GM19463 (cell line): Measurements from ENCODE around the gene OLFML2A.

Source experiments
- ATAC-seq: cut with Tn5 transposase; IDR thresholded peaks from one replicate; pipeline ENCODE4 v1.9.1; 2021; ENCODE audit warnings: mild to moderate bottlenecking, moderate library complexity; ENCODE audit not compliant: unreplicated experiment

The OLFML2A gene

DNA sequence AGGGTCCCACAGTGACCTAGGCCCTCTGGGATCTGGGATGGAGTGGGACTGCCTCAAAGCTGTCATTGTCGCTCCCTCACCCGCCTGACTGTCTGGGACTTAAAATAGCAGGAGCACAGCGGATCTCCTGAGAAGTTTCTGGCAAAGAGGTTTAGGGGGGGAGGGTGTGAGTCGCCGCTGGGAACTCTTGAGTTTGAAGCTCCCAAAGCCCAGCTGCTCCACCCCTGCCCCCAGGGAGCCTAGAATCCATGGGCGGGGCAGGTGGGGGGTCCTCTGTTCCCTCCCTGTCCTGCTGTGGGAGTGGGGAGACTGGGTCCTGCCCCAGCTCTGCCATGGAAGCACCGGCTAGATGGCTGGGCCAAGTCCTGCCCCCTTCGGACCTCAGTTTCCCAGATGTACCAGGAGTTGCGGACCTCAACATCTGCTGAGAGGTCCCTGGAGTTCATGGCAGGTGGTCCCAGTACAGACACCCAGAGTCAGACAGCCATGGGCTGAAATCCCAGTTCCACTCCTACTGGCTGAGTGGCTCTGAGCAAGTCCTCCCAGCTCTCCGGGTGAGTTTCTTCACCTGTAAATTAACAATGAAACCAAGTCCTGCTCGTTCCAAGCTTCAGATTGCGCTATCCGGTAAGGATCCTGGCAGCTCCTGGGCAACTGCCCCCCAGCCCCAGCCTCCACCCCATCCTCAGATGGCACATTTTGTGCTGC is 75.3 kb downstream of the OLFML2A start:
- no peak for ATAC-seq

DNA sequence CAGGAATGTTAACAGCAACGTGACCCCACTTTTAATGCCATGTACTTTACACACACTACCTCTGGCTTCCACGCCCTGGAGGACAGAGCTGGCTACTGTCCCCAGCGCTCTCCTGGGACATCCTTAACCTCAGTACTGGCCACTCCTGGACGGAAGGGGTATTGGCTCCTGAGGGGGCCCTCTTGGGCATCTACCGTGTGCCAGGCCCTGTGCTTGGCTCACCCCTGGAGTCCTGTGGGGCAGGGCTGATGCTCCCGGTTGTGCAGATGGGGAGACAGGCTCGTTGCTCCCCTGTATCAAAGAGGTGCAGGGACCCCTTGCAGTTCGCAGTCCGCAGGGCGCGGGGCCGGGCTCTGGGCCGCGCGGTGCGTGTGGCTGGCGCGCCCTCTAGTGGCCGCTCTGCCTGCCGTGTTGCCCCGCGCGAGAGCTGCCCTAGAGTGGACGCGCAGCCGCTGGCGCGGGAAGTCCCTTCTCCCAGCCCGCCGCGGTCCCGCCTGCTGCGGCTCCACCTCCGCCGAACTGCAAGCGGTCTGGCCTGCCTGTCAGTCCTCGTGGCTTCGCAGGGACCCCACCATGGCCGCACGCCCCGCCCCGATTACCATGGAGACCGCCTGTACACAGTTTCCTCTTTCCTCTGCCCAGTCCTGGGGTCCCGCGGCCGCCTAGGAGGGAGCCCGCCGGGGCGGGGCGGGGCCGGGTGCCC is 76.0 kb downstream of the OLFML2A start, which contains the start of gene WDR38:
Gene WDR38 (plus strand): TSS at position 632 of the 703 bp plus-strand sequence. CDS start 72 bp downstream, outside the sequence.
- peak; percentile 81 for ATAC-seq

DNA sequence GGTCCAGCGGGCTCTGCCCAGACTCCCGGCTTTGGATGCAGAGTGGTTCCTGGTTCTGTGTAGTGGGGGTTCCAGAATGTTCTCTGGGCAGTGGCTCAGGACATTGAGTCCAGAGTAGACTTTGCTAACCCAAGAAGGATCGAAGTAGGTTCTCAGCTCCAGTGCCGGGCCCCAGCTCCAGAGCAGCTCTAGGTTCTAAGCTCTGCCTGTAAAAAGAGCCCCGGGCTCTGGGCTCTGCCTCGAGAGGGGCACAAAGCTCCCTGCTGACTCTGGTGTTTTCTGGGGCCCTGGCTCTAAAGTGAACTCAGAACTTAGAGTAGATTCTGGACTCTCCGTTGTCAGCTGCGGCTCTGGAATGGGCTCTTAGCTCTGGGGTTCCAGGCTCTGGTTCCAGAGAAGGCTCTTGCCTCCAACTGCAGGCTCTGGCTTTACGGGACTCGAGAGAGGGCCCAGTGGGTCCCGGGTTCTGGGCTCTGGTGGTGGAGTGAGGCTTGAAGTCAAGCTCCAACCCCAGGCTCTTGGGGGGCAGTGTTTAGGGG is 76.7 kb downstream of the OLFML2A start:
- no peak for ATAC-seq

DNA sequence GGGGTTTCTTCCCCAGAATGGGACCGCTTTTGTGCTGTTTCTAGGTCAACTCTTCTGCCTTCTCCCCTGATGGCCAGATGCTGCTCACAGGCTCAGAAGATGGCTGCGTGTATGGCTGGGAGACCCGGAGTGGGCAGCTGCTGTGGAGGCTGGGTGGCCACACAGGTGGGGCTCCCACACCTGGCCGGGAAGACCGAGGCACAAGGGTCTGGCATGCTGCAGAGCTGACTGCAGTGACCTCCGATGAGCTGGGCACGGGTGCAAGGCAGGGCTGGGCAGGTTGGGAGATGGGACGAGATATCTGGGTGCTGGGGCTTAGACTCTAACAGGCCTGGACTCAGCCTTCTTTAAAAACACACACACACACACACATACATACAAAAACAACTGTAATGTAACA is 77.2 kb downstream of the OLFML2A start:
- ATAC-seq, result no peak

DNA sequence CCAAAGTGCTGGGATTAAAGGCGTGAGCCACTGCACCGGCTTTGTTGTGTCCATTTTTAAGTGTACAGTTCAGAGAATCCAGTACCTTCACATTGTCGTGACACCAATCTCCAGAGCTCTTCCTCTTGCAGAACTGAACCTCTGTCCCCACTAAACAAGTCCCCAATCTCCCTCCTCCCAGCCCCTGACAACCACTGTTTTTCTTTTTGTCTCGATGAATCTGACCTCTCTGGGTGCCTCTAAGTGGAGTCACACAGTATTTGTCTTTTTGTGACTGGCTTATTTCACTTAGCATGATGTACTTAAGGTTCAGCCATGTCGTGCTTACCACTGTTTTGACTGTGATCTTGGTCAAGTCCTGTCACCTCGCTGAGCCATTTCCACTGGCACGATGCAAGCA is 77.9 kb downstream of the OLFML2A start:
- no peak for ATAC-seq

DNA sequence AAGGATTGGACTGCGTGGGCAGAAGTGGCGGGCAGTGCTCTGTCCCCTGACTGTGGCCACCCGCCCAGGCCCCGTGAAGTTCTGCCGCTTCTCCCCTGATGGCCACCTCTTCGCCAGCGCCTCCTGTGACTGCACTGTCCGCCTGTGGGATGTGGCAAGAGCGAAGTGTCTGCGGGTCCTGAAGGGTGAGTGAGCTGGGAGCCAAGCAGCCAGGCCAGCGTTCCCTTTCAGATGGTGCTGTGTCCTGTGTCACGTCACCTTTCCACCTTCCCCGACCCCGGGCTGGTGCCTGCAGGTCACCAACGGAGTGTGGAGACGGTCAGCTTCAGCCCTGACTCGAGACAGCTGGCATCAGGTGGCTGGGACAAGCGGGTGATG is 78.6 kb downstream of the OLFML2A start:
- ATAC-seq, result no peak

DNA sequence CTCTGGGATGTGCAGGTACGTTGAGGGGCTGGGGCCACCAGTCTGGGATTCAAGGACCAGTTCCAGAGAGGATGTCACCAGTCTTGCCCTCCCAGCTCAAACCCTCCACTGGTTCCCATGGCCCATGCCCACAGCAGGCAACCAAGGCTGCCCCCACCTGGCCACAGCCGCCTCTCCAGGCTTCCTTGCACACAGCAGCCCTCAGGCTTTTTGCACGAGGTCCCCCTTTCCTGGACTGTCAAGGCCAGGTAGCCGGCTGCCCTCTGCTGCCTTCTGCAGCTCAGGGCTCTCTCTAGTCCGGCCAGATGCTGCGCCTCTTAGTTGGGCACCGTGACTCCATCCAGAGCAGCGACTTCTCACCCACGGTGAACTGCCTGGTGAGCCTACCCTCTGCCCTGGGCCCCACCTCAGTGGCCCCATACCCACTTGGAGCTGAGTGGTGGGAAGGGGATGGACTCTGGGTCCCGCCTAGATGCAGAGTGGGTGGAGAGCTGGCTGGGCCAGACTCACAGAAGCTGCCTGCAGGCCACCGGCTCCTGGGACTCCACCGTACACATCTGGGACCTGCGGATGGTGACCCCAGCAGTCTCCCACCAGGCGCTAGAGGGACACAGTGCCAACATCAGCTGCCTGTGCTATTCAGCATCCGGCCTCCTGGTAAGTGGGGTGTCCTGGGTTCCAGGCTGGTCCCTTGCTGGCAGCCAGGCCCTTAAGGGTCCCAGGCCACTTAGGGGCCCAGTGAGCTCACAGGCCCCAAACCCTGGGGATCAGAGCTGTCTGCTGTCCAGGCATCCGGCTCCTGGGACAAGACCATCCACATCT is 79.2 kb downstream of the OLFML2A start:
- ATAC-seq, result no peak

DNA sequence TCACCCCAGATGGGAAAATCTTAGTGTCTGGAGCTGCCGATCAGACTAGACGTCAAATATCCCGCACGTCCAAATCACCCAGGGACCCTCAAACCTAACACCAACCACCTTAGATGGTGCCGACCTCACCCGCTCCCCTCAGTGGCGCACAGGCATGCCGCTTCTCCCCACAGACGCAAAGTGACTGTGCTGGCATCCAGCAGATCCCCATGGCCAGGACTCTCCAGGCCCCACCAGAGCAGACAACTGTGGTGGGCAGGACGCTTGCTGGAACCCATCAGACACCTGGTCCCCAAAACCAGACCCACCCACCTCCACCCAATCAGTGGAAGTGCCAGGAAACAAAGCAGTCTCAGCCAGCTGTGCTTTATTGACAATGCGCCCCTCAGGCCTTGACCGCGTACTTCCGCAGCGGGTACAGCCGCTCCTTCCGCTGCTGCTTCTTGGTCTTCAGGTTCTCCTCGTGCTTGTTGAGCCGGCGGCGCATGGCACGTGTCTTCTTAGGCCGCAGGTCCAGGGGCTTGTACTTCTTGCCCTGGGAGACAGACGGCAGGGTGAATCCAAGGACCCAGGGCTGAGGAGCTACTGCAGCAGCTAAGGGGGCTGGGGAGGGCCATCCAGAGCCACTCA is 80.7 kb downstream of the OLFML2A start:
- ATAC-seq, result no peak

DNA sequence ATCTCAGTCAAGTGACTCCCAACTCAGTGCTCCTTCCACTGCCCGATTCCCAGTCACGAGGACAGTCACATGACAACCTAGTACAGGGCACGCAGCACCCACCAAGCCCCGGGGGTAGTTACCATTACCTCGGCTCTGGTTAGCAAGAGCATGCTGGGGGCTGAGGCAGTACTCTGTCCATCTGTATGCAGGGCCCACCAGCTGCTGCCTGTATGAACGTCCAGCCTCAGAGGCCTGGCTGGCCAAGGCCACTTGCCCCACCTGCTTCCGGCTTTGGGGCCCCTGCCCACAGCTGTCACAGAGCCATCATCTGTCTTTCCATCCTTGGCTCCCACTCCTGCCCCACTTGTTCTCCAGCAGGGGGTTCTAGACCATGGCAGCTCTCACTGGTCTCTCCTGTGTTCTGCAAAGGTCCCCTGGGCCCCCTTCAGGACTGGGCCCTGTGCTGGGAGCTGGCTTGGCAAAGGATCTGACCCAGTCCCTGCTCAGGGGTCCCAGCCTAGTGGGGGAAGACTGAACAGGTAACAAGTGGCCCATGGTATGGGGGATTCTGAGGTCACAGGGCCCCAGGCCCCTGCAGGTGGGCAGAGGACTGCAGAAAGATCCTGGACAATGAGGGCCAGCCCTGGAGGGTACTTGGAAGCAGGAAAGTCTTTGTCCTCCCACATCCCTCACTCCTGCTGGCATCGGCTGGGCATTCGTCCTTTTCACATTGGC is 81.6 kb downstream of the OLFML2A start:
- ATAC-seq, result no peak

DNA sequence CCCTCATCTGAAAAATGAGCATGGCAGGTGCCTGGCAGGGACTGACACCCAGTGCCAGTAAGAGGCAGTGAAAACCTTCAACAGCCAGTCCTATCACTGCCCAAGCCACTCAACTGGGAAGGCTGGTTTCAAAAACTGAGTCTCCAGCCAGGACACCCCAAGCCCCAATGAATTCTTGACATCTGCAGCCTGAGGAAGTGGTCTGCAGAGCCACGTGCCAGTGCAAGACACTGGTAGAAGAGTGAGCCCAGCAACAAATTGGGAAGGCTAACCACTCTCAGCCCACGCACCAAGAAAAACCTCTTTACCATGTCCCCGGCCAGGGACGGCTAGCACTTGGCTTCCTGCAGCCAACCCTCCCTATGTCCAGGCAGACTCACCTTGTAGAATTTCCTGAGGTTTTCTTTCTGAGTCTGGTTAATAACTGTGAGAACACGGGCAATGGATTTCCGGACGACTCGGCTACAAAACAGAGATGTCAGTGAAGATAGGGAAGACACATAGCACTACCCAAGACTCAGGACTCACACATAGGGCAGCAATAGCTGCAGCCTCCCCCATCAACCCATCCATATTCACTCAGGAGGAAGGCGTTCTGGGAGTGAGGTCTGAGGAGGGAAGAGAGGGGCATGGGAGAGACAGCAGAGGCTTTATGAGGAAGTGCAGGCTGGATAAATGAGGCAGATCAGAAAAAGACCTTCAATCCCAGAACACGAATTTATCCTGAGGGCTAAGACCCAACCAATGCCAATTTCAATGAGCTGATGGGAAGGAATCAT is 83.1 kb downstream of the OLFML2A start:
- ATAC-seq, result no peak

DNA sequence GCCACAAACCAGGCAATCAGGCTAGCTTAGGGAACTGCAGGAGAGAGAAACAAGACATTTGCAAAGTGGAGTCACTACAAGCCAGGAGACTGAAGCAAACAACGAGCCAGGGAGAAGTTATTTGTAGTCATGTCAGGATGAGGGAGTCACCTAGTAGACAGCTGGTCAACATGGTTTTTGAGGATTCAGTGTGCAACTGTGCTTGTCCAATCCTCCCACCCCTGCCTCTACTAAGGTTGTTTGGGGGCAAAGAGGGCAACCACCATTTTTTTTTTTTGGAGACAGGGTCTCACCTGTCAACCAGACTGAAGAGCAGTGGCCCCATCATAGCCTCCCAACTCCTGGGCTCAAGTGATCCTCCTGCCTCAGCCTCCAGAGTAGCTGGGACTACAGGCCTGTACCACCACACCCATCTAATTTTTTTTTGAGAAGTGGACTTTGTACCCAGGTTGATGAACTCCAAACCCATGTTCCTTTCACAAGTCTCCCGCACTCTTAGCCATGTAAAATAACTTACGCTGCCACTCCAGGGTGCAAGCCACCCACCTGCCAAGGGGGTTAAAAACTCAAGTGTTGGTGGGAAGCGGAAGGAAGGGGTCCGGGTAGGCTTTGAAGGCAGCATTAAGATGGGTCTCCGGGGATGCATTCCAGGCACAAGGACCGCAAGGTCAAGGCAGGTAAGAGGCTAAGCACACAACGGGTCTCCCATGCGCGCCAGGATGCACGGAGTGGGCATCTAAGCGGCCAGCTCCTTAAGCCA is 83.8 kb downstream of the OLFML2A start:
- no peak for ATAC-seq

DNA sequence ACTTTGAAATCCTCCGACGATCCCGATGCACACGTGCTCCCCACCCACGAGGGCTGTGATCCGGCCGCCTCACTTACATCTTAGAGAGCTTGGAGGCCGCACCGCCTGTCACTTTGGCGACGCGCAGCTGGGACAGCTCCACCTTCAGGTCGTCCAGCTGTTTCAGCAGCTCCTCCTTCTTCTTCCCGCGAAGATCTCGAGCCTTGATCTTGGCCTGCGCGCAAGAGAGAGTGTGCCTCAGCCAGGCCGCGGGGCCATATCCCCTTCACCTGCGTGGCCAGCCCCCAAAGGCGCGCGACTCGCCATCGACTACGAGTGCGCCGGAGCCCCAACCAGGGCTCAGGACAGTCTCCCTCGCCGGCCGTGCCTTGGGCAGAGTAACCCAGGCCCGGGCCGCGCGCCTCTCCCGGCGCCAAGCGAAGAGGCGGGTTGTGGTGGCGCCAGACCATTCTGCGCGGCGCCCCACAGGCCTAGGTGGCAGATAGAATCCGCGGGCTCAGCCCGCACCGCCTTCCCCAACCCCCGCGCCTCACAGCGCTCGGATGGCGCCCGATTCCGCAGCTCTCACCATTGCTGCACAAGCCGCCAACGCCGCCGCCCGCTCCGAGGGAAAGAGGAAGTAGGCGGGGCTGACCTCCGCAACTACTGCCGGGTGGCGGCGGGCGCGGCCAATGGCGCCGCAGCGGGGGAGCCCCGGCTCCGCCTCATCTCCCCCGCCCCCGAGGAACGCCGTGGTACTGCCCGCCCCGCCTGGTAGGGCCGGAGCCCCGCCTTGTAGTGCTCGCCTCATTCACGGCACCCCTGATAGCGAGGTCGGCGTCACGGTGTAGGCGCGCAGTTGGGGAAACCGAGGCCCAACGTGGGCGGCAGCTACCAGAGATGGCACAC is 84.7 kb downstream of the OLFML2A start, which contains the start of the genes ARPC5L and RPL35:
Gene ARPC5L (plus strand): TSS at position 789 of the 888 bp plus-strand sequence. CDS start 7,161 bp downstream, outside the sequence.
Gene RPL35 (minus strand): TSS at position 616 of the 888 bp plus-strand sequence. CDS start 45 bp downstream, at position 571.
- peak; percentile 91 for ATAC-seq

DNA sequence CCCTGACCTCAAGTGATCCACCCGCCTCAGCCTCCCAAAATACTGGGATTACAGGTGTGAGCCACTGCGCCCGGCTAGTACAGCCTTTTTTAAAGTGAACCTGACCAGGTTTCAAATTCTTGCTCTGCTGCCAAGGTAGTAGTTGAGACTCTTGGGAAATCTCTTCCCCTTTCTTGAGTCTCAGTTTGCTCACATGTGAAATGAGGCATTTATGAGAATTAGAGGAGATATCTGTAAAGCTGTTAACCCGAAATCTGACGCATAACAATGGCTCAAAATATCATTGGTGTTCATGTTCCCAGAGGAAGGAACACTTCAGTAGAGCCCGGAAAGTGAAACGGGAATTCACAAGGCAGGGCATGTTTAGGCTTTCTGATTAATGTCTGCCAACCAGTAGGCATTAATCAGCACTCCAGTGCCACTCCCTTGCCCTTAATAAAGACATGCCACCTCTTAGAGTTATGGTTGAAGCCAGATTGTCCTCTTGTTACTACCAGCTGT is 86.5 kb downstream of the OLFML2A start:
- ATAC-seq, result no peak
